ENCODE data around the gene ZBTB37.
"Not testable (repeated sequence)": the region's sequence is repeated elsewhere in the genome, so short reads cannot be mapped to it uniquely, and the experiment has no call there.

Gene ZBTB37

DNA sequence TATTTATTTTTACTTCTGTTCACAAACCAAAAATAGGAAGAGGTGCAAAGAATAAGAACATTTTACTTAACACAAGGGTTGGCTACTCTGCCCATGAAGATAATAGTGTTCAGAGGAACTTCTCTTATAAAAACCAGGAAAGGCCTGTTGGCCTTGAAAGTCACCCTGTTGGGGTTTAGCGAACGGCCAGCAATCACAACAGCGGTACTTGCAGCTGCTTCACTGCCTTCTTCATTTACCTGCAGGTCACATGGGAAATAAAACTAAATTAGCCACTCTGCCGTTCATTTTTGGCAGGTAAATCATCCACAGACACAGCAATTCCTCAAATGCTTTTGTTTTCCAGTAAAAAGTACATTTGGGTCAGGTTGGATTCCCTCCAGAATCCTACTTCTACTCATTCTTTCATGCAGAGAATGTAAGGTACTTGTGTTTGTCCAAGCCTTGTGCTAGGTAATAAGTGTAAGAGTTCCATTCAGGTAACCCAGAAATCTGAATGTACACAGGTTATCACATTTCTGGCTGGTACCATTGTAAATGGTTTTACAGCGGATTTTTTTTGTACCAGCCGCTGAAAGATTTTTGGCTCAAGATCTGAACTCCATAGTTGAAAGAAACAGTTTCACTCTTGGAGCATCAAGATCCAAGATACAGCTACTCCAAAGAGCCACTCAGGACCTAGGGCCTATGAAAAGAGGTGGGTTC lies 35.8 kb downstream of the ZBTB37 start:
- no peak for DNase-seq (ENCODE audit: low read depth)

DNA sequence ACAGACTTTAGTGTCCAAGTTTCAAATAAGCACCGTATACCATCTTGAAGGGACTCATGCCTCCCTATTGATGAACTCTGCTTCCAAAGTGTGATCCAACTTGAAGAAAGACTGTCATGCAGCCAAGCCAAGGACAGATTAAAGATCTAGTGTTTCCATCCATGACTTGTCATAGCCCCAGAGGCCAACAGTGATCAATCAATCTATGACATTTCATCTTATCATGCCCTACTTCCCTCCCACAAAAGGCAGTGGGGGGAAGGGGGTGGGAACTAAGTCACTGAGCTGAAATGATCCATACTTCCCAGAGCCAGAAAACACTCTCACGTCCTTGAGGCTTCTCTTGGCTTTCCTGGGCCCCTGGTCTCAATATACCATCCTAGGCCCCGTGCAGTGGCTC lies 44.9 kb downstream of the ZBTB37 start:
- DNase-seq (ENCODE audit: low read depth), result no peak

DNA sequence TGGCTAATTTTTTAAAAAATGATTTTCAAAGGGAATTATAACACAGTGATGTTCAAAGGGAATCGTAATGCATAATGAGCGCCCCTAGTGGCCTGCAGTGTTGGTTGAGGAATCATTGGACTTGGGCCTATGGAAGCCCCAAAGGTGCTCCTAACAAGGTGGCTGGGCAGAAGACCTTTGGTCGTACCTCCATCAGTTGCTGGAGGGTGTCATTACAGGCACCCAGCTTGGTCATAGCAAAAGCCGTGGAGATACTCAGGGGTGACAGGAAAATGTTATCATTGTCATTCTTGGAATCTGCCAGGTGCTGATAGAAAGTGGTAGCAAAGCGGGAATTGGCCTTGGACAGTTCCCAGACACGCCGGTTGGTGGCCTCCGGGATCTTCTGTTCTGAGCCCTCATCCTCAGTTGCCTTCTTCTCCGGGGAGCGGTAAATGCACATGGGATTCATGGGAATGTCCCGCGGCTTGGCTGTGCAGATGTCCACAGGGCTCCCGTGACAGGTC lies 46.2 kb downstream of the ZBTB37 start:
- DNase-seq (ENCODE audit: low read depth), result peak; percentile 19

DNA sequence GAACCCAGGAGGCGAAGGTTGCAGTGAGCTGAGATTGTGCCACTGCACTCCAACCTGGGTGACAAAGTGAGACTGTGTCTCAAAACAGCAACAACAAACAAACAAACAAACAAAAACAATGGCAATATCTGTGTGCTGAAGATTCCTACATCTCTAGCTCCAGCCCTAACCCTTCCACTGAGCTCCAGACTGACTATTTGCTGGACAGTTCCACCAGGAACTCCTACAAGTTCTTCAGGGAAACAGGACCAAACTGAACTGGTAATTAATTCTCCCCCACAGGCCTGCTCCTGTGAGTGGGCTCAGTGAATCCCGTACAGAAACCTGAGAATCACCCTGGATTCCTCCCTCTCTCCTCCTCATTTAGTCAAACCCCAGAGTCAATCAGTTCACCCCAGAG lies 47.4 kb downstream of the ZBTB37 start:
- peak; percentile 11 for DNase-seq (ENCODE audit: low read depth)

DNA sequence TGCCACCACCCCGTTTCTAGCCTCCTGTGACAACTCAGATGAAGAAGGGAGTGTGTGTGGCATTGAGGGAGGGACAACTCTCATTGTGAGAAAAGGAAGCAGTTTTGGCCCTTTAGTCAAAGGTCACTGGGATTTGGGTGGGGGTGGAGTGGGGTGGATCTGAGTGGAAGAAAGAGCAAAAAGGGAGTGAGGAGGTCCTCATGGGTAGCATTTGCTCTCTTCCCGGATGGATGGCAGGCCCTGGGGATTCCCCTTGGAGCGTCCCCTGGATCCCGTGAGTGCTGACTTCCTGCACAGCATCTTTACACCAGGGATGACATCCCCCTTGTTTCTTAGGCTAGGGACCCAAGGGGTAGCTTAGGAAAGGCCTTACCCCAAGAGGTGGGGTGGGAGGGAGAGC lies 48.5 kb downstream of the ZBTB37 start:
- no peak for DNase-seq (ENCODE audit: low read depth)

DNA sequence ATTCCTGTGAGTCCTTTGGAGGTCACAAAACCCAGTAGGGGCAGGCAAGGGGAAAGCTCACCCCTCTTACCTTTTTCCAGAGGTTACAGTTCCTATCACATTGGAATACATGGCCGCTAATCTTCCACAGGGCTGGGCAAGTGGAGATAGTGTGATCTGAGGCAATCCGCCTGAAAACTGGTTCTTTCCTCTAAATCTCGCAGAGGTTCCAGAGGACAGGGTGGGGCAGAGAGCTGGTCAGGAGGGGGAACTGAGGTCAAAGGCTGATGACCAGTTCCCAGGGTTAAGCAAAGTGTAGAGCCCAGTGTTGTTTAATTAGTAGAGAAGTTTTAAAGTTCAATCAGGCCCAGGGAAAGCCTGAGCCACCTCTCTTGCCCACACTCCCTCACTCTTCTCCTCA lies 49.0 kb downstream of the ZBTB37 start, which contains the start of gene SERPINC1:
SERPINC1 (minus strand) TSS at position 179 of the 400 bp plus-strand sequence; CDS start at position 111, 68 bp downstream.
- no peak for DNase-seq (ENCODE audit: low read depth)

DNA sequence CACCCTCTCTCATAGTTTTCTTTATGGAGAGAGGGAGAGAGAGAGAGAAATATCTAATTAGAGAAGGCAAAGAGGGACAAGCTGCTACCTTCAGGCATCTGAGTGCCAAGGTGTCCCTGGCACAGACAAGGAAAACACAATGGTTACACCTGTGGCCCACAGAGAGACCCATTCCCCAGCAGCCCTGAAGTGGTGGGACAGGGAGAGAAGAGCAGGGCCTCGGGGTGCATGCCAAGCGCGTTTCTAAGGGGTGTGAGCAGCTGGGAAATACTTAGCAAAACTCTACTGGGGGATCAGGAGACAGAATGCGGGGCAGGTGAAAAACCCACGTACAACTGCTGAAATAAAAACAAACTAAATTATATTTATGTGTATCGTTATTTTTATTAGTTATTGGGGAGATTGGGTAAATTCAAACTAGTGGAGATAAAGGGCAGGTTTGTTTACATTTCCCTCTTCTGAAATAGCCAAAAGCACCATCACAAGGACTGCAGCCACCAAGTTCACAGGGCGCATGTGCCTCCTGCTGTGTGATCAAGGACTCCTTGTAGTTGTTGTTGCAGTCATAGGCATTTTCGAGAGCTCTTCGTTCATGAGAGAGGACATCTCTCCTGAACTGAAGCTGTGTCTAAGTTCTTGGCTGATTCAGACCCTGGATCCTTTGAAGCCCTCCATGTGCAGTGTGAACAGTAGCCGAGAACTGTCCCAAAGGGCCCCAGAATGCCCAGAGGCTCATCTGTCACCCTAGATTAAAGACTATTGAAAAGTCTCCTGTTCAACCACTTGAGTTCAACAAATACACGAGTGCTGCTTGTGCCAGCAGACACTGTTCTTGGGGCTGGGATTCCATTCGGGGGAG lies 49.7 kb downstream of the ZBTB37 start:
- DNase-seq (ENCODE audit: low read depth), result no peak

DNA sequence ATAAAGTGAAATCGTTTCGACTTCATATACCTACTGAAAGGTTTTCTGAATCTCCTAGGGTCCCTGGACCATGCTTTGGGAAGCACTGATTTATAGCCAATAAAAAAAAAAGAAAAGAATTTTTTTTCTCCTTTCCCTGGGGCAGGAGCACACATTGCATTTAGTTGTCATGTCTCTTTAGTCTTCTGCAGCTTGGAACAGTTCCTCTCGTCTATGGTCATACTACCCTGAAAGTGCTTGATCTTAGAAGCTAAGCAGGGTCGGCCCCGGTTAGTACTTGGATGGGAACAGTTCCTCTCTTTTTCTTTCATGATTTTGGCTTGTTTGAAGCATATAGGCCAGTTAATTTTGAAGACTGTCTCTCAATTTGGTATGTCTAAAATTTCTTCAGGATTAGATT lies 52.7 kb downstream of the ZBTB37 start:
- no peak for DNase-seq (ENCODE audit: low read depth)

DNA sequence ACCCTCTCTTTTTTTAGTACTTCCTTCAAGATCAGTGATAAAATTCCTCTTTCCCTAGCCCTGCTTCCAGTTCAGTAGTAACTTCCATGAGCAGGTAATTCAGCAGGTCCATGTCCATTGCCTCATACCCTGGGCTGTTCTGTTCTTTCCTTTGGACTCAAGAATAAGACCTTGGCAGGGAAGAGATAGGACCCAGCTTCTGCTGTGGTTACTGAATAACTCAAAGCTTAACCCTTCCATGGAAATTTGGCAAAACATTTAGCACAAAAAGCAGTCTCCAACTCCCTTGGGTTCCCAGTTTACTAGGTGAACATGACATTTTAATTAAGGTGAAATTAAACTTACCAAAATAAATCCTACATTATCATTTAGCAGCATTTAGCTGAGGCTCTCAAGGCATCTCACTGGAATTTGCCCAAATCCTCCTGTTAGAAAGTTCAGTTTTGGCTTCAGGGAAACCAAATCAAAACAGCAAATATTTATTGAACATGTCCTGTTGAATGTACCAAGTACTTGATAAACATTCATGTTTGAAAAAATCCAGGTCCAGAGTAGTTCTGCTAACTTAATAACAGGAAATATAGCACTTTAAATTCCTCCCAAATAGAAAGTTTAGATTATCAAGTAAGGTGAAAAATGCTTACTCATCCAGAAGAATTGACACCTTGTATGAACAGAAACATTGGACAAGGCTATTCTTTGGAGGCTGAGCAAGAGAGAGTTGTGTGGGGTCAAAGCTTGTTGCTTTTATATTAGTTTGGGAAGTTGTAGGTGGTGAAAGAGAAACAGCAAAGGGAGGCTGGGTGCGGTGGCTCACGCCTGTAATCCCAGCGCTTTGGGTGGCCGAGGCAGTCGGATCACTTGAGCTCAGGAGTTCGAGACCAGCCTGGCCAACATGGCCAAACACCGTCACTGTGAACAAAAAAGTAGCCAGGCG lies 57.4 kb downstream of the ZBTB37 start:
- peak; percentile 2 for DNase-seq (ENCODE audit: low read depth)

DNA sequence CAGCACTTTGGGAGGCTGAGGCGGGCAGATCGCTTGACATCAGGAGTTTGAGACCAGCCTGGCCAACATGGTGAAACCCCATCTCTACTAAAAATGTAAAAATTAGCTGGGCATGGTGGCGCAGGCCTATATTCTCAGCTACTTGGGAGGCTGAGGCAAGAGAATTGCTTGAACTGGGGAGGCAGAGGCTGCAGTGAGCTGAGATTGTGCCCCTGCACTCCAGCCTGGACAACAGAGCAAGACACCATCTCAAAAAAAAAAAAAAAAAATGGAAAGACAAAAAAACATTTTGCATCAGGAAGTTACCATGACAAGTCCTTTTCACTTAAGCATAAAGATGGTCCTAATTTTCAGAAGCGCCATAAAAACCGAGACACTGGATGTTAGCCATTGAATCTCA lies 62.4 kb downstream of the ZBTB37 start:
- not testable (repeated sequence) for DNase-seq (ENCODE audit: low read depth)

DNA sequence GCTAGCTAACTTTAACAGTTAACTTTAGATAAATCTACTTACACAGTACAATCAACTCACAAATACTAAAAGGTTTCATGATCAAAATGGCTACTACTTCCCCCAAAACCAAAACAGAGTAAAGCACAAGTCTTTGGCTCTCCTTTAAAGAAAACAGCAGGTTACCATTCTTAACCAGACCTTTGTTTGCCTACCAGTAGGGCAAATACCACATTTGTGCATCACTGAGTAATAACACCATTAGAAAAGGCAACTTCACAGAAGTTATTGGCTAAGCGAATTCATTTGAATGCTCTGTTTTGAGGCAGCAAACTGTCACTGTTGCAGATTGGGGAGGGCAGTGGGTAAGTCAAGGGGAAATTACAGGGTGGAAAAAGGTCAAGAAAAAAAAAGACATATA lies 66.3 kb downstream of the ZBTB37 start:
- no peak for DNase-seq (ENCODE audit: low read depth)

DNA sequence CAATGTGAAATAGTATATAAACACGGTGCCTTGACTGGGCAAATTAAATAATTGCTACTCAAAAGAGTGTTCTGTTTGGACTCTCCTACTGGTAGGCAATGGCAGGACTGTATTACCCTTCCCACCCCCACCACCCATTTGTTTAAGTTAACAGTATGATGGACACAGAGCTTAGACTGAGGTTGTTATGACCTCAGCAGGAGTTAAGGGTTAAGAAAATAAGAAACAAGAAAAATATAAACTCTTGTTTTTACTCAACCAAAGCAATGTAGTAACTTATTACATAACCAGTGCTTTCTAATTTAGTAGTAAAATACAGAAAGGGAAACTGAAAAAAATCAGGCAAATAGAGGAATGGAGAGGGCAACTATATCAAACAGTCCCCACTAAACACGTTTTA lies 68.9 kb downstream of the ZBTB37 start:
- no peak for DNase-seq (ENCODE audit: low read depth)

DNA sequence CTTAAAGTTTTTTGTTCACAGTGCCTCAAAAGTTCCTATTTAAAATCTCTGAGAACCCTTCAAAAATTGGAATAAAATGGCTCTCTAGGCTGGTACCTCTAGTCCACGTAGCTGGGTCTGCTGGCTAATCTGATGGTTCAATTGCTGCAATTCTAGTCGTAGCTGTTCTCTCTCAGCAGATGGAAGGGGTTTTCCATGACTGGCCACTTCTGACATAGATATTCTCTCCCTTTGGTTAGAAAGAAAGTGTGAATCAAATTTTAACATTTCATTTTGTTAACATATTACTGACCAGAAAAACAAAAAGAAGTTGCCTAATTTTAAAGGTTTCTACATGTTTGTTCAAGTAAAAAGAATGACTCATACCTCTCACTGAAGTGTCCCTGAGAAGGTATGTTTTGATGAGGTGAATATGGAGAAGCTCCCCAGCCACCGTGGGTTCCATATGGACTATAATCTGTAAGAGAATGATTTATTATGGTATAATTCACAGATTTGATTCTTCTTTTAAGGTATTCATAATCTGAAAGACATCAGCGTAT lies 78.3 kb downstream of the ZBTB37 start:
- peak; percentile 19 for DNase-seq (ENCODE audit: low read depth)

DNA sequence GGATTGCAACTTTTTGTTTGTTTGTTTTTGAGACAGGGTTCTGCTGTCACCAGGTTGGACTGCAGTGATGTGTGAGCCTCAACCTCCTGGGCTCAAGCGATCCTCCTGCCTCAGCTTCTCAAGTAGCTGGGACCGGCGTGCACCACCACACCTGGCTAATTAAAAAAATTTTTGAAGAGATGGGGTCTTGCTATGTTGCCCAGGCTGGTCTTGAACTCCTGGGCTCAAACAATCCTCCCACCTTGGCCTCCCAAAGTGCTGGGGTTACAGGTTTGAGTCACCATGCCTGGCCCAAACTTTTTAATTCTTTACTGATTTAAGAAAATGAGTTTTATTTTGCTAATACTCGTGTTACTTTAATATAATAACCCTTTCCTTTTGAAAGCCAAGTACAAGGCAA lies 80.4 kb downstream of the ZBTB37 start:
- no peak for DNase-seq (ENCODE audit: low read depth)

All from amniotic epithelial cell (primary cell).